Activated CD8-positive, alpha-beta memory T cell treated with anti-CD3 and anti-CD28 coated beads for 4 hours (primary cell): ENCODE measurements around the gene SLC25A21.

ENCODE experiments used
- DNase-seq, 2 donors: peaks; one replicate each; pipeline ENCODE4 v3.0.0-alpha.2; 2020; ENCODE audit warnings: low read depth in 2 of 2

SLC25A21 gene

GRCh38 chr14:36662543-36663403 is 509.6 kb downstream of the SLC25A21 start:
- no peak for DNase-seq

DNA sequence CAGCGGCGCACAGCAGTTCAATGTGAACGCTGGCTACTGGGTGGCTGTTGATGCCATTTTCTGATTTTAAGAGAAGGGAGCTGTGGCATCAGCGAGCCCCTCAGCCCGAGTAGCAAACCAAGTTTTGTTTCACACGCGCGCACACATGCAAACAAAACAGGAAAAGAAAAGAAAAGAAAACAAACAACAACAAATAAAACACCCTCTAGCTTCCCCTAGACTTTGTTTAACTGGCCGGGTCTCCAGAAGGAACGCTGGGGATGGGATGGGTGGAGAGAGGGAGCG is 510.2 kb downstream of the SLC25A21 start:
- DNase-seq: no peak

- no peak for DNase-seq
These were observed 510.7 kb downstream of the SLC25A21 start, which contains the start of gene PAX9 for GRCh38 chr14:36661506-36662257. PAX9 (plus strand) TSS chr14:36661860; CDS start chr14:36662090, 230 bp downstream.

DNA sequence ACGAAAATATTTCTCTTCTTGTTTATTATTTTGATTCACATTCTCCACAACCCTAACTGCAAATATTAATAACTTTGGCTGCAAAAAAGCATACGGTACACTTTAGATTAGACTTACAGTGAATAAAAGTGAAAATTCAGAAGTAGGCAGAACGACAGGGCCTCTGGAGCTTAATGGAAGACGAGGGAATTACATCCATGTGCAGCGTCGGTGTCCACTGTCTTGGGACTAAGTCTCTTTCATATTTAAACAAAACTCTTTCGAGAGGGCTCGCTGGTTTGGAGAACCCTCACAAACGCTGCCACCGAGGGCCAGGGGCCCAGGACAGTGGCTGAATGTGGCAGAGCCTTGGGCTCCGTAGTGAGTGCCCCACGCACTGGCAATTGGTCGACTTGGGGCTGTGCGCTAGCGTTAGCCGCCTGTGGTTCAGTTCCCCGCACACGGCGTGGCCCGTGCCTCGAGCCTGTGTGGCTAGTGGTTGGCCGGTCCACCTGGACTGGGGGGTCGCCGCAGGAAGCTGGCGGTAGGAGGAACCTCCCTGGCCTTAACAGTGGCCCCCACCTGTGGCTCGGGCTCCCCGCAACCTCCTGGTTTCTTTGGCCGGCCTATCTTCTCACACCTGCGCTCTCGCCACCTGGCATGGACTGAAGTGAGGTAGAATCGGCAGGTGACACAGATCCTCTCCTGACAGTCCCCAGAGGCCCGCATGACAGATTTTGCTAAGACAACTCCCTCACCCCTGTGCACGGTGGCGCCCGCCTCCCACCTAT is 511.5 kb downstream of the SLC25A21 start:
- no peak for DNase-seq

DNA sequence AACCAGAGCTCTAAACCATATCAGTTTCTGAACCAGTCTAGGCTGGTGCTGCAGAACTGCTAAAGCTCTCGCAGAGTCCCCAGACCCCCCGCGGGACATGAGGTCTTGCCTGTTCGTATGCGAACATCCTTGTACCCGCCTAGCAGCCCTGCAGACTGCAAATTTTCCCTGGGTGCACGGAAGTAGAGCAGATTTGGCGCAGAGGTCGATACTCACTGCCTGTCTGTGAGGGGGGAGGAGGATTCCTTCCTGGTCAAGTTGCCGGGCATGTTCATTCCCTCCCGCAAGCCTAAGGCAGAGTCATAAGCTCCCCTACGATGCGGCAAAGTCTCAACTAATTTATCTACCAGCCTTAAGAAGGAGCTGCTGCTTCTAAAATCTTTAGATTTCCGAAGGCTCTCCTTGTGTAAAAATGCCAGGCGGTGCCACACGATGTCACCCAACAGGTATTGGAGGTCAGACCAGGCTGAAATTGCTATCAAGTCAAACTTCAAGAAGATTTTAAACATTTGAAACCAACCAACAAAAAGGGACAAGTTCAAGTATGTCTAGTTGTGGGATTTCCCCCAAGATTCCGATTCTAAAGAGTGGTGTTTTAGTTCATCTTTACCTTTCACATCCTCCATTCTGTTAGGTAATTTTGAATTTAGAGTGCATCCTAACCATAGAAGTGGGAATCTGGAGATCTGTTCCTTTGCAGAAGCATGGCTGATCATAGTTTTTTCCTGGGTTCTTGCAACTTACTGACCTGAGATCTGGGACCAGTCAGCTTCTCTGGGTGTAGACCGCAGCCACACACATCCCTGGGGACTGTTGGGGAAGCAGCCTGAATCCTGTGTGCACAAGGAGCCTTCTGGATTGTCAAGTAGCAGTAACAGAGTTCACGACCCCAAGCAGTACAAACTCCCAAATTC is 512.3 kb downstream of the SLC25A21 start:
- no peak for DNase-seq

DNA sequence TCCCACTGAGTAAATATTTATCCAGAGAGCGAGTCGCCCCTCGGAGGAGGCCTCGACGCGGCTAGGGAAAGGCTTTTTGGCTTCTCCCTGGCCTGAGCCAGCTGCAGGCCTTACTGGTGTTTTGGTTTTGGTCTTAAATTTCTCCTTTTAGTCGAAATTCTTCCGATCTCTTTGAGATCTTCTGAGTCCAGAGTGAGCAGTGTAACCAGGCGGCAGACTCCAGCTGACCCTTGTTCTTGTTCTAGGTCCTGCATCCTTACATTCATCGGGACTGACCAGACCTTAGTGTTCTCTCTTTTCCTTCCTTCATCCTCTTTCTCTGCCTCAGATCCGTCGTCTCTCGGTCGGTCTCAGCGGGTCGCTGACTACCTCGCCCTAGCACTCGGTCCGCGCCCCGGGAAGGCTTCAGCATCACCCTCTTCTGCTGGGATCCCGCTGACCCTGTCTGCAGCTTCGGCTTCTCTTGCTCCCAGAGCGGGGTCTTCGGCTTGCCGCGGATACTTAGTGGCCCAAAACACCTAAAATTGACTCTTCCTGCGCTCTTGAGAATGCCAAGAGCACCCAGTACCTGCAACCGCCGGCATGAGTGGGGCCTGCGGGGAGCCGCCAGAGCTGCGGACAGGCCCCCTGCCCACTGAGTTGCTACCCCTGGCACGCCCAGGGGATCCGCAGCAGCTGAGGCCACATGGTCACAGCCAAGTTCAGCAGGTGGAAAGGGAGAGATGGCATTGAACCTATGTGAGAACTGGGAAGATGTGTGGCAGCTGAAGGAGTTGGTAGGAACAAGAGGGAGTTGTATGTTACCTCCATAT is 513.2 kb downstream of the SLC25A21 start:
- no peak for DNase-seq

DNA sequence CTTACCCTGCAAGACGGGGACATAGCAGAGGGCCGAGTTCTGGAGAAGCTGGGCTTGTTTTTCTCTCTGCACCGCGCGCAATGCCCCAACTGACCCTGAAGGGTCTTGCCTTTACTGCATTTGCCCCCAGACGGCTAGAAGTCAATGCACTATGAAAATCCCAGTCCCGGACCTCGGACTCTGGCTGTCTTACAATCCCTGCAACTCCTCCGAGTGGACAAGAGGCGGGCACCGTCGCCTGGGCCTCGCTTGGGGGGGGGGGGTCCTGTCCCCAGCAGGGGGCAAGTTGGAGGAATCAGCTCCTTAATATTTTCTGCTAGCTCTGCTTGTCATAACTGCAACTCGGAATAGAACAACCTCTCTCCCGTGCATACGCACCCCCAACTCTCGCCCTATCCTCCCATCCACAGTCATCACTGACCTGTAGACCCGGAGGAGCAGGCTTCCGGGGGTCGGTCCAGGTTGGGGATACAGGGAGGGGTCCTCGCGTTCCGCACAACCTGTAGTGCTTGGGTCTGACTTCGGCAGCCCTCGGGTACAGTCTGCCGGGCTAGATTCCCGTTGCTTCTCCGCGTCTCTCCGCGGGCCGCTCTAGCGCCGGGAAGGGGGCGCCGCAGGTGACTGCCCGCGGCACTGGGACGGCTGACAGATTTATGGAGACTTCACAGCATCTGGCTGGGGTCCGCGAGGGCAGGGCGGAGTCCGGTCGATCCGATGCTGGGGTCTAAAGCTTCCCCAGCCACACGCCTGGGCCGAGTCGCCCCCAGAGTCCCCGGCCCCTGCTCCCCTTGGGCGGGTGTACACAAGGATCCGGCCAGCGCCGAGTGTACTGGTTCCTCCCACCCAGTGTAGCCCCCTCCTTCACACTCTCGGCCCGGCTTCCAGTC is 514.0 kb downstream of the SLC25A21 start:
- DNase-seq: no peak

GRCh38 chr14:36657399-36658122 is 514.8 kb downstream of the SLC25A21 start:
- DNase-seq: no peak

- DNase-seq: no peak
These were observed 515.6 kb downstream of the SLC25A21 start for GRCh38 chr14:36656687-36657398.

DNA sequence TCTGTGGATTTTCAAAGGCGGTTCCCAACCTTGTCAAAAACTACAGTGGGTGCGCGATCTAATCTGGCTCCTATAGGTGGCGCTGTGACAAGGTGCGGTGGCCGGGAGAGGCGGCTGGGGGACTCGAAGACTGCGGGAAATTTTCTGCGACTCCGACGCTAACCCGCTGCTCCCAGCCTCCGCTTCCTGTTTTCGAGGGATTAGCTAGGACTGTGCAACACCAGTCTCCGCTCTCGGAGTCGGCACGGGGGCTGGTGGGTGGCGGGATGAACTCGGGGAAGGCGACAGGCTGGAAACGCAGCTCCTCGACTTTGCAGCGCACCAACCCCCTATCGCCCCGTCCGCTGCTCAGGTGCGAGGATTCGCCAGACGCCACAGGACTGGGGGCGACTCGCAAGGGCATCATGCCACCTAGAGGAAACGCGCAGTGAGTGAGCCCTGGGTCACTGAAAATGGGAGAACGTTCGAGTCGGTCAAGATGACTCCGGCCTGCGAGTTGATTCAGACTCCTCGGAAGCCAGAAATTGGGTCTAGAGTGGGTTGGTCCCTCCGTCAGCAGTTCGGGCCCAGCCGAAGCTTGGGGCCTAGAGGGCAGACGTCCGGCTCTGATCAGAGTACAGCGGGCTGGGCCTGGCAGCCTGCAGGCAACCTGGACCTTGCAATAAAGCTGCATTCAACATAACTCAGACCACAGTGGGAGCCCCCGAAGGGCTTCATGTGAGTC is 516.3 kb downstream of the SLC25A21 start:
- no peak for DNase-seq

DNA sequence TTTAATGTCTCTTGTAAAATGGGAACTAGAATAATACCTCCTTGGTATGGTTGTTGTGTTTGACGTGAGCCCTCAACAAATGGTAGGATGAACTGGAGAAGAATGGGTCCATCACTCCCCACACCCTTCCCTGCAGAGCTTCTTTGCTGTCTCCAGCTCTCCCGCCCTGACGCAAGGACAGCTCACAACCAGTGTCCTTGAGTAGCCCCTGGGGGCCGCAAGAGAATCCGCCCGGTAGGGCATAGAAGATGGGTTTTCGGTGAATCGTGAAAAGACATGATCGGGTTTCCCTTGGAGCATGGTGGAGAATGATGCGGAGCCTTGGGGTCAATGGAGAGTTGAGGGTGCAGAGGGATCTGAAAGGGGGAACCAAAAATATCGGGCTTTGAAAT is 516.8 kb downstream of the SLC25A21 start:
- no peak for DNase-seq

- no peak for DNase-seq
These were observed 517.5 kb downstream of the SLC25A21 start for GRCh38 chr14:36654794-36655381.

DNA sequence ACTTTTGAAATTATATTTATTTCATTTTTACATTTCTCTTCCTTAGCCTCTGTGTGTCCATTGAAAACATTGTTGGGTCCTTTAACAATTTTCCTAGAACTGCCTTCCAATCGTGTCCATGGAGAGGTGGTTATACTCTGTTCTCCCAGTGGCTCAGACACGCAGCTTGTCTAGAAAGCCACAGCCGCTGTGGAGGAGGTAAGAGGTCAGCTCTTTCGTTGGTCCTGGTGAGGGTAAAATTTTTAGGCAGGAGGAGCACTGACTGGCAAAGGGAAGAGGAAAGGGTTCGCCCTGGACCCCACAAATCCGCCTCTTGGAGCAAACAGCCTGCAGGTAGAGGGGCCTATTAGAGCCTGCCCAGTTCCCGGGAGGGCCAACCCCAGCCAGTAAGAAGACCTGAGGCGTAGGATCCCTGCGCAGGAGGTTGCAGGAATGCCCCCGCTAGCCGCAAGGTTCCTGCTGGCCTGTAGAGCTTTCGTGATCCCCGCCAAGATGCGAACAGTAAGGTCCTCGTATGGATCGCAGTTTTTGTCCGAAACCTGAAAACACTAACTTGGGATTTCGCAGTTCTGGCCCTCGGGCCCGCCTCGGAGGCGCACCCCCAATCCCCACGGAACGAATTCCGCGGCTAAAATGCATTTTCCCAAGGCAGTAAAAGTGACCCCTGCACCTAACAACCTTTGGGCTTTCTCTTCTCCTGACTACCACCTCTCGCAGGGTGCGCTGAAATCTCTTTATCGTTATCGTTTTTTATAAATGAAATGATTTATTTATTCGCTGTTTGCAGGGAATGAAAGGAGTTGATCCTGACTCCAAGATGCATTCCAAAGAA is 518.2 kb downstream of the SLC25A21 start:
- no peak for DNase-seq

DNA sequence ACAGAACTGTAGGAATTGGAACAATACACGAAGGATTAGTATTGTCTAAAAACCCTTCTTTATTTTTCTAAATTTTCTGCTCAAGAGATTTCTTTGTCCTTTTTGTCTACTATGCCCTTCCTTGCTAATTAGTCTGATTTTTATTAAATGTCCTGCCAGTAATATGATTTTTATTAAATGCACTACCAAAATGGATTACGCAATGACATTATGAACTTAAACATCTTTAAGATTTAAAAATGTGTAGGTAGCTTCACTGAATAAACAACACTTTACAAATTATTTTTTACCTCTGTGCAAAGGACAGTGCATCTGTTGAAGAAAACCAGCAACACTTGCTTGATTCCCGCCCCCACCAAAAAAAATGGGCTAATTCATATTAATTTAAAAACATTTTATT is 519.0 kb downstream of the SLC25A21 start:
- DNase-seq: no peak

DNA sequence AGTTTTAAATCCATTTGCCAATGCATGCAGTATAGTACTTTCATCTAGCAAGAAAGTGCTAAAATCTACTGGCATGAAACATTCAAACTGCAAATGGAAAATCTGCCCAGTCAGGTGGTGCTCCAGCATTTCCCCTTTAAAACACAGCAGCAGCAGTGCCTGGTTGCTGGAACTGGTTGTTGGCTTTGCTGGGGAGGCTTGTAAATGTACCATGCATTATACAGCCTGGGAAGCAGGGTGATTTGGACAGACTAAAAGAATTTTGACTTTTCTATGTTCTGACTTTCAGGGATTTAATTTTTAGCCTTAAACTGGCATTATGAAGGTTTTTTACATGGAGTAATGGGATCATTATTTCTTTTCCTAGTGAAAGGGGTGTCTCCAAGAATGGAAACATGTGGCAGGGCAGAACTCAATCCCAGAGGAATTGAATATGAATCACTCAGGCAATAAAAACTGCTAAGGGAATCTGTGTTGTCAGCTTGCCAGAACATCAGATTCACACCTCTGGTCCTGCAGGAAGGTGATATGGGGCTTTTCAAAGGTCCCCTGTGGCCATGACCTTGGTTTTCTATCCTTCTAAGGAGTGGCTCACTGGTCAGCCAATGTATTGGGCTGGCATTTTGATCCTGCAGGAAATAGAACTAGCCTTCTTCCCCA is 519.7 kb downstream of the SLC25A21 start:
- no peak for DNase-seq
